Measurements from ENCODE around the gene MICAL3. TPM values are rescaled to one million over a fixed set of nuclear protein-coding genes. Genes with fewer than 3 reads are reported as not detected.

MICAL3 gene
- total RNA-seq, 6 experiments from 2014 or later = 38.6 to 44.1 (median 39.7) TPM

GRCh38 chr22:17753401-17753989 is 270.9 kb downstream of the MICAL3 start:
- DNase-seq = no peak
- H3K36me3 Mint-ChIP-seq (ENCODE audit: low read depth) = no peaks in the 10 kb centered on the region
- no peaks in the 10 kb centered on the region for H3K4me1 Mint-ChIP-seq (ENCODE audit: low read depth)
- H3K27ac Mint-ChIP-seq = no peak overlapping the region
- TF ChIP-seq CTCF (IDR thresholded peaks at IDR 0.05) = no peak
- no peaks in the 10 kb centered on the region for H3K9me3 Mint-ChIP-seq
- no peak overlapping the region for H3K4me3 Mint-ChIP-seq
- H3K27me3 Mint-ChIP-seq (ENCODE audit: insufficient read depth) = no peaks in the 10 kb centered on the region; the same call in 1 of the 2 replicates

GRCh38 chr22:17751596-17751995 is 272.8 kb downstream of the MICAL3 start:
- no peaks in the 10 kb centered on the region for H3K36me3 Mint-ChIP-seq (ENCODE audit: low read depth)
- no peak overlapping the region for H3K27ac Mint-ChIP-seq
- no peaks in the 10 kb centered on the region for H3K9me3 Mint-ChIP-seq
- H3K4me1 Mint-ChIP-seq (ENCODE audit: low read depth) = no peaks in the 10 kb centered on the region
- H3K4me3 Mint-ChIP-seq = no peak overlapping the region
- TF ChIP-seq CTCF (IDR thresholded peaks at IDR 0.05) = no peak
- no peaks in the 10 kb centered on the region; the same call in 1 of the 2 replicates for H3K27me3 Mint-ChIP-seq (ENCODE audit: insufficient read depth)
- no peak for DNase-seq

GRCh38 chr22:17749605-17750395 is 274.6 kb downstream of the MICAL3 start:
- no peaks in the 10 kb centered on the region for H3K4me1 Mint-ChIP-seq (ENCODE audit: low read depth)
- H3K36me3 Mint-ChIP-seq (ENCODE audit: low read depth) = no peaks in the 10 kb centered on the region
- H3K27ac Mint-ChIP-seq = no peak overlapping the region
- H3K9me3 Mint-ChIP-seq = no peaks in the 10 kb centered on the region
- DNase-seq = no peak
- TF ChIP-seq CTCF (IDR thresholded peaks at IDR 0.05) = no peak
- H3K4me3 Mint-ChIP-seq = no peak overlapping the region
- H3K27me3 Mint-ChIP-seq (ENCODE audit: insufficient read depth) = no peaks in the 10 kb centered on the region

GRCh38 chr22:17748555-17749353 is 275.6 kb downstream of the MICAL3 start:
- Mint-ChIP-seq H3K27me3 (ENCODE audit: insufficient read depth) (no peaks in the 10 kb centered on the region), H3K27ac (no peak overlapping the region), H3K4me1 (ENCODE audit: low read depth) (no peaks in the 10 kb centered on the region), H3K36me3 (ENCODE audit: low read depth) (no peaks in the 10 kb centered on the region), H3K9me3 (no peaks in the 10 kb centered on the region), H3K4me3 (no peak overlapping the region)
- TF ChIP-seq CTCF (IDR thresholded peaks at IDR 0.05) = no peak
- no peak for DNase-seq

GRCh38 chr22:17746916-17747315 is 277.4 kb downstream of the MICAL3 start:
- H3K9me3 Mint-ChIP-seq = no peaks in the 10 kb centered on the region
- no peak overlapping the region for H3K4me3 Mint-ChIP-seq
- H3K36me3 Mint-ChIP-seq (ENCODE audit: low read depth) = no peaks in the 10 kb centered on the region
- no peak for DNase-seq
- H3K27ac Mint-ChIP-seq = no peak overlapping the region
- no peak; the same call in 1 of the 2 replicates for TF ChIP-seq CTCF (IDR thresholded peaks at IDR 0.05)
- no peaks in the 10 kb centered on the region for H3K4me1 Mint-ChIP-seq (ENCODE audit: low read depth)
- H3K27me3 Mint-ChIP-seq (ENCODE audit: insufficient read depth) = no peaks in the 10 kb centered on the region

Data from HFFc6 (cell line).